Right lung (tissue), 5 donors: Measurements from ENCODE around the gene UMPS. TPM values are rescaled to one million over a fixed set of nuclear protein-coding genes. Genes with fewer than 3 reads are reported as not detected.

Experiments used
- DNase-seq, 2 donors: peaks; one replicate each; pipeline ENCODE4 v3.0.0-alpha.2; 2013
- polyA plus RNA-seq, 5 donors: library from polyadenylated mRNA; unstranded; fragments of 120-200 nt; gene quantifications; one replicate each; pipeline versions ENCODE4 v1.2.1 to v1.2.3, GENCODE V29; 2013; ENCODE audit warnings: inconsistent platforms in 1 of 5, low replicate concordance in 1 of 5; ENCODE audit not compliant: insufficient read length in 5 of 5, insufficient read depth in 1 of 5

The UMPS gene
- polyA plus RNA-seq, 5 donors, result 36.2 to 43.2 (median 40.4) TPM

- no peak for DNase-seq
Measured at GRCh38 chr3:124797426-124797945, 67.2 kb downstream of the UMPS start.

Other genes starting within 250 kb of the UMPS start
- gene ITGB5, start 156.9 kb downstream of the UMPS start, polyA plus RNA-seq, result 10 to 100 TPM; 45.8 to 65.5 (median 58.0) TPM
- under 1 TPM in 2 of 5 donors, not detected in 3; 0.09 to 0.44 TPM for gene MUC13, start 204.3 kb downstream of the UMPS start, polyA plus RNA-seq